GM21526 (cell line): ENCODE data around the gene PEAK1.

ENCODE experiments used
- ATAC-seq: cut with Tn5 transposase; IDR thresholded peaks from one replicate; pipeline ENCODE4 v1.9.1; 2021; ENCODE audit warnings: moderate library complexity; ENCODE audit not compliant: unreplicated experiment, low FRiP score

PEAK1 gene

DNA sequence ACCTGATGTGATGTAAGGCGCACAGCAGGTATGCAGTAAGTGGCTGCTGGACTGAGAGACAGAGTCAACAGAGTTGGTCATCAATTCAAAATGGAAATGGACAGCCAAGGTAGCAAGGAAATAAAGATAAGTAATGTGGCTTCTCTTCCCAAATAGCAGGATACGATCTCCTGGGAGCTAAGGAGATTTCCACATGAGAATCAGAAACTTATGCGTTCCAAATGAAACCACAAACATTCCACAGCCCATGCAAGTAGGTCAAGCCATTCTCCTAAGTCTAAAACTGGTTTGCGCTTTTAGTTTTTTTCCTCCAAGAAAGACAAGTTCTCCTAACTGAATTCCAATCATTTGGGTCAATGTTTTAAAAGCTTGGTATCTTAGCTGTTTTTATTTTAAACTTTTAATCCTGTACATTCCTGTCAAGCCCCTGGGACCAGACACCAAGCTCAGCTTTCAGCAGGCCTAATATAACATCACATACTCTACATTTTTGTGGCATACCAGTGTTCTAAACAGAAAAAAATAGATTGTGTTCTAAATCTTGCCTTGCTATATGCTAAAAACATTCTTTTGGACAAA, 275.3 kb downstream of the PEAK1 start:
- no peak for ATAC-seq

DNA sequence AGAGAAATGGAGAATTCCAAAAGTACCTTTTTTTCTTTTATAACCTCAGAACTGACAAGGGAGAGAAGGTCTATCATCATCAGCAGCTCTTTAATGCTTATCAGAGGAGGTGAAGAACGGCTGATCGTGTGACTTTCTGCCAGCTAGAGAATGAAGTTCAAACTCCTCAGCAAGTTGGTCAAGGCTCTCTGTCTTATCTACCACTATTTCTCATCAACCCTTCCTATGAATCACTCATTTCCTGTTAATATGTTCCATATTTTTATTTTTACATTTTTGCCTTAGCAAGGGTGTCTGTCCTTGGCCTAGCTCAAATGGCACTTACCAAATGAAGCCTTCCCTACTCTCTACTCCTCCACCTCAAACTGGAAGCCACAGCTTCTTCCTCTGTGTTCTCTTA, 275.9 kb downstream of the PEAK1 start:
- no peak for ATAC-seq

DNA sequence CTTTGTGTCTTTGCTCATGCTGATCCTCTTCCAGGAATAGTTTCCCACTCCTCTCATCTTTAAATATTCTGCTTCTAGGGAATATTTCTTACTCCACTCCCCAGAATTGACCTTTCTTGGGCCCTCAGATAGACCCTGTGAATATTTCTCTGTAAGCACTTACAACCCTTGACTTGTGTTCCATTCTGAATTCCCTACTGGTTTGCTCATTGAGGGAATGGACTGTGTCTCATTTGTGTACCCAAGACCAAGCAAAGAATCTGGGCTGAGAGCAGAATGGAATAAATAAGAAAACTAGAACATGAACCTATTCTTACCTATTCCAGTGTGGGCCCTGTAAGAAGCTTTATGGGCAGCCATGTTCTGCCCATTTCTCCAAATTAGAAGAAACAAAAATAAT, 276.3 kb downstream of the PEAK1 start:
- no peak for ATAC-seq

DNA sequence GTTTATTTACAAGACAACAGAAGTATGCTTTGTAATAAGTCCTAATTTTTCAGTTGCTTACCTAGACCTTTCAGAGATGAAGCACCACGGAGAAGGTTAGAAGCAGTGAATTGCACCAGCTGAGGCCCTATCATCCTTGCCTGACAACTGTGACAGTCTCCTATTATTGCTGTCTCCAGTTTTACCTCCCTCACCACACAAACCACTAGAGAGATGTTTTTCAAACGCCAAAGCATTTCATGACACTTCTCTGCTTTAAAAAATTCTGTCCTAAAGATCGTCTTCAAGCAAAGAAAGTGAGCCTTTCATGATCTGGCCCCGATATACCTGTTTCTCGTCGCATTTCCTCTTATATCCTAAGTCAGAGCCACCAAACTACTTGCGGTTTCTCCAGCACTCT, 276.7 kb downstream of the PEAK1 start:
- no peak for ATAC-seq

DNA sequence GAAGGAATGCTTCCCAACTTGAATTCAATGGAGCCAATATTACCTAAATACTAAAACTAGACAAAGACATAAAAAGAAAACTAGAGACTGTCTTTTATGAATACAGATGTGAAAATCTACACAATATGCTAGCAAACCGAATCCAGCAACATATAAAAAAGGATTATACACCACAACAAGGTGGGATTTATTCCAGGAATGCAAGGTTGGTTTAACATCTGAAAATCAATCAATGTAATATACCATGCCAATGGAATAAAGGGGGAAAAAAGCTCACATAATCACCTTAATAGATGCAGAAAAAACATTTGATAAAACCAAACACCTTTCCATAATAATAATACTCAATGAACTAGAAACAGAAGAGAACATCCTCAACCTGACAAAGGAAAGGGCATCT, 279.7 kb downstream of the PEAK1 start:
- ATAC-seq, result no peak

DNA sequence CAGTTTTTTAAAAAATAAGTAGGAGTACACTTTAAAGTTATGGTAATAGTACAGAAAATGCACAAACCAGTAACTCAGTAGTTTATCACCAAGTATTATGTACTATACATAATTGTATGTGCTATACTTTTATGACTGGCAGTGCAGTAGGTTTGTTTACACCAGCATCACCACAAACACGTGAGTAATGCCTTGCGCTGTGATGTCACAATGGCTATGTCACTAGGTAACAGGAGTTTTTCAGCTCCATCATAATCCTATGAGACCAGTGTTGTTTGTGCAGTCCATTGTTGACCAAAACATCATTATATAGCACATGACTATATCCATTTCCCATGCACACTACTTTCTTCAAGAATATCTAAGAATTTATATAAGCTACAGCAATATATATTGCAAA, 280.6 kb downstream of the PEAK1 start:
- ATAC-seq, result no peak

DNA sequence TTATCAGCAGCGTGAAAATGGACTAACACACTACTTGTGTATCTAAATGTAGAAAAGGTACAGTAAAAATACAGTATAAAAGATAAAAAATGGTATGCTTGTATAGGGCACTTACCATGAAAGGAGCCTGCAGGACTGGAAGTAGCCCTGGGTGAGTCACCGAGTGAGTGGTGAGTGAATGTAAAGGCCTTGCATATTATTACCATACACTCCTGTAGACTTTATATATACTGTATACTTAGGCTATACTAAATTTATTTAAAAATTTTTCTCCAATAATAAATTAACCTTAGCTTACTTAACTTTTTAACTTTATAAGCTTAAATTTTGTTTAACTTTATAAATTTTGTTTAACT, 281.8 kb downstream of the PEAK1 start:
- ATAC-seq, result no peak

DNA sequence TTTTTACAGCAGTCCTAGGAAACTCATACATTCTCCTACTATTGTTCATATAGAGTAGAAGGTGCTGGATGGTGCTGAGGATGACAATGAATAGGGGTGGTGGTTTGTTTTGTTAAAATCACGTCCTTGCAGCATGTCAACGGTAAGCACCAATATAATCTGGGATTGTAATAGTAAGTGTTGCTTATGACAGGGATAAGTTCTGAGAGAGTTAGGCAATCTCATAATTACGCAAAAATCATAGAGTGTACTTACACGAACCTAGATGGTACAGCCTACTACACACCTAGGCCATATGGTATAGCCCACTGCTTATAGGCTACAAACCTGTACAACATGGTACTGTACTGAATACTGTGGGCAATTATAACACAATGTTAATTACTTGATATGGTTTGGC, 284.7 kb downstream of the PEAK1 start:
- no peak for ATAC-seq

DNA sequence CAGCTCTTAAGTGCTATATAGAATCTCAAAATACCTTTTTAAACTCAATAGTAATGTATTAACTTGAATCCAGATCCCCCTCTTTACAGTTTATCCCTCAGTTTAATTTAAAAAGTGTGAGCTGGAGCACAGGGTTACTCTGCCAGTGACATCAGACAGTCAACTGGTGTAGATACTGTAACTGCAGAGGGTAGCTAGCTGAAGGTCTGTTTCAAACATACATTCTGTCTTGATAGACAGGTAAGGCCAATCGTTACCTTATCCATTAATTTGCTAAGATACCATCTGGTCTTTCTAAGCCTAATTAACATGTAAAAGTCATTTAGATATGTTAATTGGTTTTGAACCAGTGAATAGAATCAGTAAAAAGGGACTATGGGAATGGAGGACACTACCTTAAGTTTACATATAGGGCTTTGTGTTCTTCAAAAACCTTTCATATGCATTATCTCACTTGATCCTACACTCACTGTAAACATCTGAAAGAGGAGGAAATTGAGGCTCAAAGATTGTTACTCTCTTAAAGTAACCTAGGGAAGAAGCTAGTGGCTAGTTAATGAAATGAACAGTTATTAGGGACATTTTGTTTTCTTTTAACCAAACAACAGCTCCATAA, 289.5 kb downstream of the PEAK1 start:
- ATAC-seq, result no peak

DNA sequence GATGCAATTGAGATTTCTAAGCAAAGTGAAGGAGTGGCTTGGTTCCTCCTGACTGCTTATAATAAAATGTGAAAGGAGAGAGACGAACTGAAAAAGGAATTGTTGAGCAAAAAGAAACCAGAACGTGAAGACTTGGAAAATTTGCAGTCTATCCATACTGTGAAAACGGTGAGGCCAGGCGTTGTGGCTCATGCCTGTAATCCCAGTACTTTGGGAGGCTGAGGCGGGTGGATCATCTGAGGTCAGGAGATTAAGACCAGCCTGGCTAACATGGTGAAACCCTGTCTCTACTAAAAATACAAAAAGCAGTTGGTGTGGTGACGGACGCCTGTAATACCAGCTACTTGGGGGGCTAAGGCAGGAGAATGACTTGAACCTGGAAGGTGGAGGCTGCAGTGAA, 292.3 kb downstream of the PEAK1 start:
- ATAC-seq, result no peak

DNA sequence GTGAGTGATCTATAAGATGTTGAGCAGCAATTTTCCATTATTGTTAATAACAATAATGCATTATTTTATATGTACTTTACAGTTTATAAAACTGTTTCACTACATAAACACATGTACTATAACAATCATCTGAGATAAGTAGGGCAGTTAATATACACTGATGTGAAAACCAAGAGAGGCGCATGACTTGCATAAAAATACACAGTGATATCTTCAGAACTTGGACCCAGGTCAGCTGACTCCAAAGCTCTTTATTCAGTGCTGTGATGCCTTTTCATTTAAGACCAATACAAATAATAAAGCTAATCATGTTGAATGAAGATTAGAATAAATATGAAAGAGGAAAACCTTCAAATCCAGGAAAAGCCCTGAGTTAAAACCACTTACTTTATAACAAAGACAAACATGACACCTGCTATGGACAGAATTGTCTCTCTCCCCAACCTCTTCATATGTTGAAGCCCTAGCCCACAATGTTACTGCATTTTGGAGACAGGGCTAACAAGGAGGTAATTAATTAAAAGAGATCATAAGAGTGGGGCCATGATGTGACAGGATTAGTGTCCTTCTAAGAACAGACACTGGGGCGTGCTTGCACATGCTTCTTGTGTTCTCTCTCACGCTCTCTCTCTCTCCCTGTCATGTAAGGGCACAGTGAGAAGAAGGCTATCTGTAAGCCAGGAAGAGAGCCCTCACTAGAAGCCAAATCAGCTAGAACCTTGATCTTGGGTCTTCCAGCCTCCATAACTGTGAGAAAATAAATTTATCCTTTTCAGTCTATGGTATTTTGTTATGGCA, 293.2 kb downstream of the PEAK1 start:
- no peak for ATAC-seq

DNA sequence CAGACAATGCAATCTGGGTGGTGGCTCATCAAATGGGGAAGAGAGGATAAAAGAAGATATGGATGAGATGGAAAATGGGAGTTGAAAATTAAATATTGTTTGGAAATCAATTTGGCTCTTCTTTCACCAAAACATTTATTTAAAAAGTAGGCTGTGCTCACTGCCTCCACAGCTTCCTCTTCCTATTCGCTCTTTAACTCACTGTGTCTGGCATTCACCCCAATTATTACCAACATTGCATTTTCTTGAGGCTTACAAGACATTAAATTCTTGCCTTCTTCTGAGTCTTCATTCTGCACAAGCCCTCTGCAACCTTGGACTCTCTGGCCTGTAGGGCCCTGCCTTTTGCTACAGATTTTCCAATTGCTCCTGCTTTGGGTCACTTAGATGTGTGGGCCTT, 296.1 kb downstream of the PEAK1 start:
- ATAC-seq, result no peak

DNA sequence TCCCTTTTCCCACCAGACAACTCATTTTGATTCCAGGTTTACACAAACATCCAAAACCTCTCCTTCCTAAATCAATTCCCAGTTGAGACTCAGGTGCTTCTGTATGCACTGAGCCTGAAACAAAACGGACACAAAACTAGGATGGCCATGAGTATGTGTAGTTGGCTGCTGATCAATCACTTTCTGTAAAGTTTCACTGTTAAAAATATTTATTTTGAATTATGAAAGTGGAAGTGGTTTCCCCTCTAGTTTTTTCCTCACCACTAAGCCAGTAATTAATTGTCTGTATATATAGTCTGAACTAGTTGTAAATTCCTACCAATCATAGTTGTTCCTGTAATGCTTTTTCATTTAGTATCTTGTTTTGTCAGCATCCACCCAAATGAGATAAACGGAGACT, 297.3 kb downstream of the PEAK1 start:
- ATAC-seq, result no peak

DNA sequence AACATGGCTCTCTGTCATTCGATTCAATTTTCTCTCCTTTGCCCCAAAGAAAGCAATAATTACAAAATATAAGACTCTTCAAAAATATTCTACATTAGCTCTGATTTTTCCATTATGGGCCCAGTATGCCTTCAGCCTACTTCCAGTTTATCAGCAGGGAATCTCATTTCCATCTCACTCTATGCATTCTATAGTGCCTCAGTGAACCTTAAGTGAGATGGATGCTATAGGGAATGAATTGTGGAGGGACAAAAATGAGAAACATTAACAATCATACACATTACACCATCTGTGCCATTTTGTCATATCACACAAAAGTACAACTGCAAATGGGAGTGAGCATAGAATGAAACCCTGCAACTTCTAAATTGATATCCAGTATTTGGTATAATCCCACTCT, 298.3 kb downstream of the PEAK1 start:
- no peak for ATAC-seq

DNA sequence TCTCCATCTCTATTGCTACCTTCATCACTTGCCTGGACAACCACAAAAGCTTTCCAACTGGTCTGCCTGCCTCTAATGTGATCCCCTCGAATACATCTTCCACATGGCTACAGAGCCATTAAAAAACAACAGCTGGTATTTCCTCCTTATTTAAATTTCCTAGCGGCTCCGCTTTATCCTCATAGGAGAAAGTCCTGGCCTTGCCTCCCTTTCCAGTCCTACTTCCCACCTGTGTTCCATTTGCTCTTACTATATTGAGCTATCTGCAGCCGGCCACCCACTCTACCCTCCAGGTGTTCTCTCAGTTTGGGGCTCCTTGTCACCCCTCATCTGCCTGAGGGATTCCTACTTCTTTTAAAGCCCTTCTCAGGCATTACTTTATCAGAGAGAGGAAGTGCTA, 299.3 kb downstream of the PEAK1 start:
- ATAC-seq, result no peak

DNA sequence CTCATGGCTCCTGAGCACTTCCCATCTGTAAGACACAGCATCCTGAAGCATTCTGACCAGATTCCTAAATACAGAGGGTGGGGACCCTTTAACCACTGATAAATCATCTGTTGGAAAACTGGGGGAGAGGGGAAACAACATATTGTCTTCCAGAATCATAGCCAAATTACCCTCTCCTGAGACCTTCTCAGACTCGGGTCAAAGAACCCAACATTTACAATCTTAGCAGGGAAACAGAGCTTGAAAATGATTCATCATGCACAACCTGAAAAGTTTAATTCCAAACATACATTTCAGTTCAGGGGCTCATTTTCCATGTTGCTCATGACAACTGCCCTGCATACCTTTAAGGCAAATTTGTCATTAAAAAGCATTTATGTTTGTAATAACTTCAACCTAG, 300.5 kb downstream of the PEAK1 start:
- ATAC-seq, result no peak

DNA sequence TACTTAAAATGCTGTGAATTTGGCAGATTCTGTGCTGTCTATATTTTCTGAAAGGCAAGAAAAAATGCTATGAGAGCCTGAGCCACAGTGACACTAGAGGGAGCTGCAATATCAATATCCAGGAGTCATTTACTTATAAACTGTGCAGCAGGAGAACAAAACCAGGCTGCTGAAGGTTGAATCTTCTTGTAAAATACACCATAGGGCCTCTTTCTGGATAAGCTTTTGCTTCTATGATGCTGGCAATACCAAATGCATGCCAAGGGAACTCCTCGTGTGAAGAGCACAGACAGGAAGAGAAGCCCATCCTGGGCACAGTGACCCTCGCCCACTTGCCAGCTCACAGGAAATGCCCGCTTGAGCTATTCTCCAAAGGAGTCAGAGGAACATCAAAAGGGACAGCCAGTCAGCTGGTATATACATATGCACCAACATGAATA, 301.0 kb downstream of the PEAK1 start:
- ATAC-seq, result no peak

DNA sequence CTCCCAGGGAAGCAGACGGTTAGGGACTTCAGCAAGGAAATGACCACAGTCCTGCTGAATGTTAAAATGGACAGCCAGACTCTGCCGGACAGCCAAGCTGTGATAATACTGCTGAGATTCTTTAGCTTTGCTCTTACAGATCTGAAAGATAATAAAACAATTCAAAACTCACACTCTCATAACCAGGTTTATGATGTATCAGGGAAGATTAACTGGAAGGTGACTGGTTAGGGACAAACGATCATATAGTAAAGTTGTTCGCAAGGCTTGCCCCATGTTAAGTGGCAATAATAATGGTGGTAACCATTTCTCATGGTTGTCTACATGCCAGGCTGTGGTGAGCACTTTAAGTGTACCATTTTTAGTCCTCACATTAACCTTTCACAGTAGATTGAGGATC, 304.7 kb downstream of the PEAK1 start:
- ATAC-seq, result no peak

DNA sequence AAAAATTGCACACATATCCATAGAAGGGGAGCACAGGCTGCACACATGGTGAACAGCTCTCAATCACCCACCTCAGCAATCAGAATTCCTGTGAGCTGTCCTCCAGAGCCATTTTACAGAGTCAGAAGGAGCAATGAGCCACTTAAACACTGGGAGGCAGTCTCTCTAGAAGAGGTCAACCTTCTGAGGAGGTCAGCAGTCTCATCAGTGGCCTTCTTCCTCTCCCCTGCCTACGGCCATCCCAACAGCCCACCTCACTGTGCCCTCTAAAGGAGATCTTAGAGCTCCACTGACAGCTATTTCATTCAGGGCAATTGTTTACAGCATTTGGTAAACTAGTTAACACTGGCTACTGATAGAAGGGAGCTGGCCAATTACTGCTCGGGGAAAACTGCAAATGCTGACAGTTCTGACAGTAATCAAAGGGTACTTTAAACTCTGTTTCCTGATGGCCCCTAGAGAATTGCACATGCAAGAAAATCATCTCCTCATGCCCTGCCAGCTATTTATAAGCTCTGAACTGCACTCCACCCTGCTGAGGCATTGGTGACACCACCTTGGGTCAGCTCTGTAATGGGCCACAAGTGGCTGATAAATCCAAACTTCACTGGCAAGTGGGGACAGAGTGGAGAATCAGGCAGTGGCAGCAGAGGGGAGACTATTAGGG, 306.9 kb downstream of the PEAK1 start:
- no peak for ATAC-seq

DNA sequence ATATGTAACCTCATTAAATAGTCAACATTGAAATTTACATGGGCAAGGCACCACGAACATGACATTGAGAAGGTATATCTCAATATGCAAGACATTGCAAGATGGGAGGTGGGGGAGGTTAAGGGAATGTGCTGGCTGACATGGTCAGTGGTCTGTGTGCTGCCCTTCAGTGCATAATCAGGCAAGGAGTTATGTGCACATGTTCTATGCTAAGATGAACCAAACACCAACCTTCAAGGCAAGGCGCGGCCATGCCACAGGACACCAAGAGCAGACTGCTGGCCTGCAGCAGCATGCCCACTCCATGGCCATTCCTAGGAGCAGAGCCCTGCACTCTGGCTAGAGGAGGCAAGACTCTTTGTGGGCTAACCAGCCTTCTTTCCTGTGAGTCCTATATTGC, 308.1 kb downstream of the PEAK1 start:
- ATAC-seq, result no peak

DNA sequence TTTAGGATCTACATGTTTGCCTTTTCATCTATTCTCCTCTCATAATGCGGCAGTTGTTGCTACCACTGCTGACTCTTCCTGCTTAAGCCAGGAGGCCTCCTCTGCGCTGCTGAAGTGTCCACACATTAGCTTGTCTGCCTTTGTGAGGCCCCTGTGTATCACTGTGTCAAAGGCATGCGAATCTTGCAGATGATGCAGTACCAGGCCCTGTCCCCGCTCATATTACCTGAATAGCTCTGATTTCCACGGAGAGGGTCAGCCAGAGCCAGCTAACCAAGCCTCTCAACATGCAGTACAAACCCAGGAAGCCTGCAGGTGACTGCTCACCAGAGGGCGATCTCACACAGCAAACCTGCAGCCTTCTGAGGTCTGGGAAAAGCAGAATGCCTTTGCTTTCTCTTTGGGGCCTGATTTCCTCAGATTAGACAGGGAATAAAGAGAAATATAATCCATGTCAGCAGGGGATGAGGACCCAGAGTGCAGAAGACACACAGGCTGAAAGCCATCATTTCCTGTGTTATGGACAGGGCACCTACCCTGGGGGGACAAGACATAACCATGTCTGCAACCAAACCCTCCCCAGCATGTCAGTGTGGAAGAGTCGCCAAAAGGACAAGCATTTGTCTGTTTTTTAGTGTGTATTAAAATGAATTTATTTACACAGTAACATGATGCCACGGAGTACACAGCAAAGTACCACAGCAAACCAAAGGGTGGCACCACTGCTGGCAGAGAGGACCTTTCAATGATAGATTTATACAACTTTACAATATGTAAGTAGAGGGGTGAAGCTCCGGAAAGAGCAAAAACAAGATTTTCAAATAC, 312.2 kb downstream of the PEAK1 start:
- ATAC-seq, result no peak
